H1 (cell line): Measurements from ENCODE around the gene GBP6. TPM values are rescaled to one million over a fixed set of nuclear protein-coding genes. Genes with fewer than 3 reads are reported as not detected.

Experiments used
- CTCF ChIA-PET: fragments of 300-600 bp; sonication (Branson Sonifier 250); formaldehyde crosslinking; loops from one replicate; lab custom pipeline; 2021; ENCODE audit not compliant: partially characterized antibody; lab: Charles Lee
- POLR2A ChIA-PET: fragments of 300-600 bp; sonication (Branson Sonifier 250); formaldehyde crosslinking; loops from one replicate; lab custom pipeline; 2021; ENCODE audit warnings: inconsistent platforms; ENCODE audit not compliant: partially characterized antibody; lab: Charles Lee
- DNase-seq, 2 experiments: peaks; one replicate each; pipeline versions ENCODE4 v3.0.0 to v3.0.0-alpha.2; 2010 to 2022; ENCODE audit warnings: low spot score in 2 of 2, low read depth in 1 of 2, mixed read lengths in 1 of 2
- FAIRE-seq: peaks from 2 replicates; lab custom pipeline; 2011; peaks lifted over from hg19 to GRCh38; lab: Jason Lieb, UNC
- H2AFZ ChIP-seq: 2 replicates; pipeline ENCODE4 v1.8.1; 2012; ENCODE audit warnings: low read length, inconsistent platforms
- H2AK5ac ChIP-seq: 2 replicates; pipeline ENCODE4 v1.6.1; 2013; ENCODE audit warnings: low read depth, low read length
- H2BK120ac ChIP-seq: replicated peaks from 2 replicates; pipeline ENCODE3; 2013; ENCODE audit warnings: low read depth, low read length, inconsistent platforms
- H2BK12ac ChIP-seq: 2 replicates; pipeline ENCODE4 v1.6.1; 2013; ENCODE audit warnings: low read depth, low read length
- H2BK15ac ChIP-seq: 2 replicates; pipeline ENCODE4 v1.6.1; 2013; ENCODE audit warnings: low read length
- H2BK20ac ChIP-seq: 2 replicates; pipeline ENCODE4 v1.6.1; 2013; ENCODE audit warnings: low read length
- H2BK5ac ChIP-seq: 2 replicates; pipeline ENCODE4 v1.6.1; 2013; ENCODE audit warnings: low read depth, low read length
- H3K14ac ChIP-seq: 2 replicates; pipeline ENCODE4 v1.6.1; 2013; ENCODE audit warnings: inconsistent platforms; ENCODE audit not compliant: insufficient read length
- H3K18ac ChIP-seq: 2 replicates; pipeline ENCODE4 v1.6.1; 2013; ENCODE audit warnings: low read length; ENCODE audit errors: extremely low read depth
- H3K23ac ChIP-seq: 2 replicates; pipeline ENCODE4 v1.6.1; 2013; ENCODE audit warnings: inconsistent platforms; ENCODE audit not compliant: insufficient read length
- H3K23me2 ChIP-seq: 2 replicates; pipeline ENCODE4 v1.6.1; 2013; ENCODE audit warnings: low read depth, low read length
- H3K27ac ChIP-seq: 2 replicates; pipeline ENCODE4 v1.6.1; 2011; ENCODE audit warnings: low read depth, low read length, inconsistent platforms
- H3K27me3 ChIP-seq, 4 experiments: replicated peaks in 1 of 4; 1 replicate in 1 of 4; 2 replicates in 3 of 4; pipeline versions ENCODE4 v1.6.1 to v1.8.1; 2011 to 2013; ENCODE audit warnings: low read length in 3 of 4, mild to moderate bottlenecking in 3 of 4, inconsistent platforms in 2 of 4, mixed read lengths in 2 of 4, moderate library complexity in 1 of 4; ENCODE audit not compliant: control insufficient read depth in 3 of 4, insufficient read depth in 3 of 4; ENCODE audit errors: extremely low read depth in 1 of 4
- H3K36me3 ChIP-seq, 4 experiments: 2 replicates each; pipeline versions ENCODE4 v1.6.1 to v1.8.1; 2011 to 2013; ENCODE audit warnings: mild to moderate bottlenecking in 4 of 4, low read length in 3 of 4, moderate library complexity in 2 of 4, control low read depth in 1 of 4, inconsistent platforms in 1 of 4; ENCODE audit not compliant: insufficient read depth in 4 of 4, control insufficient read depth in 2 of 4
- H3K4ac ChIP-seq: replicated peaks from 2 replicates; pipeline ENCODE3; 2013; ENCODE audit warnings: low read length, low read depth, mixed read lengths, inconsistent platforms; ENCODE audit not compliant: insufficient read length
- H3K4me1 ChIP-seq, 4 experiments: replicated peaks in 1 of 4; 1 replicate in 1 of 4; 2 replicates in 3 of 4; pipeline versions ENCODE4 v1.6.1 to v1.8.1; 2011 to 2013; ENCODE audit warnings: low read length in 3 of 4, inconsistent platforms in 2 of 4, mixed read lengths in 1 of 4; ENCODE audit not compliant: insufficient read depth in 4 of 4, control insufficient read depth in 3 of 4
- H3K4me2 ChIP-seq, 2 experiments: 2 replicates each; pipeline versions ENCODE4 v1.6.1 to v1.8.1; 2011 to 2013; ENCODE audit warnings: low read depth in 2 of 2, low read length in 2 of 2, control low read depth in 1 of 2, inconsistent platforms in 1 of 2, mild to moderate bottlenecking in 1 of 2; ENCODE audit not compliant: insufficient read depth in 1 of 2
- H3K4me3 ChIP-seq, 4 experiments: fragments of 200-600, 300-600 bp in 1 of 4; sonication (generic), shearing (Covaris generic), sonication (Bioruptor Twin) in 1 of 4; 2 replicates each; pipeline versions ENCODE4 v1.5.1 to v1.8.1; 2011 to 2016; ENCODE audit warnings: low read length in 4 of 4, low read depth in 3 of 4, control low read depth in 2 of 4, inconsistent platforms in 2 of 4, mild to moderate bottlenecking in 2 of 4, mixed read lengths in 1 of 4, moderate library complexity in 1 of 4; ENCODE audit not compliant: insufficient read depth in 2 of 4; ENCODE audit errors: extremely low read depth in 1 of 4
- H3K56ac ChIP-seq: replicated peaks from 2 replicates; pipeline ENCODE3; 2013; ENCODE audit warnings: low read depth, mild to moderate bottlenecking, mixed read lengths, low read length, inconsistent platforms; ENCODE audit not compliant: insufficient read length
- H3K79me1 ChIP-seq: 2 replicates; pipeline ENCODE4 v1.6.1; 2013; ENCODE audit warnings: low read depth, low read length, control low read depth
- H3K79me2 ChIP-seq, 2 experiments: 2 replicates each; pipeline versions ENCODE4 v1.6.1 to v1.8.1; 2012 to 2013; ENCODE audit warnings: low read length in 2 of 2, mild to moderate bottlenecking in 2 of 2, inconsistent platforms in 1 of 2; ENCODE audit not compliant: insufficient read depth in 2 of 2, control insufficient read depth in 1 of 2
- H3K9ac ChIP-seq, 4 experiments: replicated peaks in 1 of 4; 1 replicate in 1 of 4; 2 replicates in 3 of 4; pipeline versions ENCODE4 v1.6.1 to v1.8.1; 2011 to 2013; ENCODE audit warnings: low read depth in 3 of 4, low read length in 3 of 4, control low read depth in 2 of 4, mild to moderate bottlenecking in 2 of 4, moderate library complexity in 2 of 4, inconsistent platforms in 1 of 4; ENCODE audit errors: extremely low read depth in 1 of 4
- H3K9me3 ChIP-seq, 2 experiments: 2 replicates each; pipeline versions ENCODE4 v1.6.1 to v1.8.1; 2012 to 2013; ENCODE audit warnings: mild to moderate bottlenecking in 2 of 2, moderate library complexity in 2 of 2, control low read depth in 1 of 2, inconsistent platforms in 1 of 2, low read depth in 1 of 2, low read length in 1 of 2, mixed read lengths in 1 of 2; ENCODE audit not compliant: insufficient read depth in 2 of 2
- H4K20me1 ChIP-seq, 2 experiments: replicated peaks in 1 of 2; 2 replicates each; pipeline versions ENCODE3 to v1.8.1; 2011 to 2013; ENCODE audit warnings: inconsistent platforms in 2 of 2, low read length in 2 of 2, mild to moderate bottlenecking in 1 of 2; ENCODE audit not compliant: insufficient read depth in 2 of 2, control insufficient read depth in 1 of 2
- H4K5ac ChIP-seq: 2 replicates; pipeline ENCODE4 v1.6.1; 2013; ENCODE audit warnings: low read length, low read depth, mixed read lengths, inconsistent platforms; ENCODE audit not compliant: insufficient read length
- H4K8ac ChIP-seq: 2 replicates; pipeline ENCODE4 v1.8.0; 2013; ENCODE audit warnings: mild to moderate bottlenecking, moderate library complexity, low read length, inconsistent platforms; ENCODE audit not compliant: insufficient read depth; ENCODE audit errors: extremely low read depth
- H4K91ac ChIP-seq: replicated peaks from 2 replicates; pipeline ENCODE3; 2013; ENCODE audit warnings: low read length, mixed read lengths, inconsistent platforms; ENCODE audit not compliant: insufficient read length
- CREB1 ChIP-seq: IDR thresholded peaks from 2 replicates; pipeline ENCODE4 v1.6.1; 2012; ENCODE audit warnings: inconsistent platforms
- FOSL1 ChIP-seq: IDR thresholded peaks from 2 replicates; pipeline ENCODE4 v1.6.1; 2011; ENCODE audit warnings: mild to moderate bottlenecking, low read depth, low read length, moderate library complexity; ENCODE audit not compliant: insufficient read depth
- NRF1 ChIP-seq: IDR thresholded peaks from 2 replicates; pipeline ENCODE4 v1.6.1; 2011; ENCODE audit warnings: mild to moderate bottlenecking, low read depth, low read length, improper control_type of control experiment
- SIRT6 ChIP-seq: IDR thresholded peaks from one replicate; pipeline ENCODE4 v1.7.1; 2012; ENCODE audit warnings: low read length, inconsistent platforms
- TAF1 ChIP-seq: IDR thresholded peaks from 2 replicates; pipeline ENCODE4 v1.6.1; 2011; ENCODE audit warnings: mild to moderate bottlenecking, low read depth, low read length
- polyA plus RNA-seq, 7 experiments: library from polyadenylated mRNA; depleted of rRNA in 3 of 7; stranded (reverse) in 5 of 7; unstranded in 2 of 7; fragments of >200 nt in 5 of 7; fragments of 200-250 nt in 2 of 7; gene quantifications; 1 replicate in 5 of 7; 2 replicates in 1 of 7; 4 replicates in 1 of 7; pipeline versions ENCODE4 v1.2.1 to v1.2.3, GENCODE V29; 2011 to 2013; ENCODE audit warnings: missing spikeins in 2 of 7, mixed read lengths in 2 of 7
- total RNA-seq: library from RNA; stranded (reverse); fragmentation: NEBNext Ultra II Directional; extraction: Animal tissue kit (Norgen Biotek cat#: 25700); gene quantifications from 2 replicates; pipeline ENCODE4 v1.2.1, GENCODE V29; 2021
- TF ChIP-seq, protein P1 (sequence below), 3 experiments: IDR thresholded peaks; 1 replicate in 2 of 3; 2 replicates in 1 of 3; pipeline versions ENCODE4 v1.5.1 to v1.6.1; 2011; ENCODE audit warnings: low read length in 3 of 3, mild to moderate bottlenecking in 3 of 3, inconsistent platforms in 2 of 3, low read depth in 1 of 3, moderate library complexity in 1 of 3; ENCODE audit not compliant: insufficient read depth in 1 of 3; ENCODE audit errors: control extremely low read depth in 1 of 3
- TF ChIP-seq, protein P2 (sequence below): IDR thresholded peaks from 2 replicates; pipeline ENCODE4 v1.6.1; 2011; ENCODE audit warnings: low read length, improper control_type of control experiment

GBP6 gene
- total and polyA plus RNA-seq, 2 of the 8 experiments (the other 6 are each of a cell fraction or from before 2014, with no cell fraction given) = not detected

DNA sequence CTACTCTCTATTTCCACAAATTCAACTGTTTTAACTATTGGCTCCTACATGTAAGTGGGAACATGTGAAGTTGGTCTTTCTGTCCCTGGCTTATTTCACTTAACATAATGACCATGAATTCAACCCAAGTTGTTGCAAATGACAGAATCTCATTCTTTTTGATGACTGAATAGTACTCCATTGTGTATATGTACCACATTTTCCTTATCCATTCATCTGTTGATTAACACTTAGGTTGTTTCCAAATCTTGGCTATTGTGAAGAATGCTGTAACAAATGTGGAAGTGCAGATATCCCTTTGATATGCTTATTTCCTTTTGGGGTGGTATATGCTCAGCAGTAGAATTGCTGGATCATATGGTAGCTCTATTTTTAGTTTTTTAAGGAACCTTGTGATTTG, 33.0 kb downstream of the GBP6 start:
- no peak for FAIRE-seq

More for the DNA sequence above, 33.0 kb downstream of the GBP6 start:
- H2BK5ac ChIP-seq = no peak overlapping the region
- H2AK5ac ChIP-seq = no peak overlapping the region
- no peak overlapping the region for H2AFZ ChIP-seq
- H3K23ac ChIP-seq = no peak overlapping the region
- no peaks in the 10 kb centered on the region for H4K20me1 ChIP-seq
- H3K79me2 ChIP-seq = no peaks in the 10 kb centered on the region
- H3K4me1 ChIP-seq = no peaks in the 10 kb centered on the region
- H3K23me2 ChIP-seq = no peaks in the 10 kb centered on the region
- H3K9me3 ChIP-seq = no peaks in the 10 kb centered on the region; a peak in 1 of 4 replicates
- H4K8ac ChIP-seq = no peak overlapping the region
- H4K5ac ChIP-seq = no peak overlapping the region
- no peaks in the 10 kb centered on the region for H3K27me3 ChIP-seq
- no peak overlapping the region for H2BK12ac ChIP-seq
- H3K14ac ChIP-seq = no peak overlapping the region
- CTCF ChIA-PET = no interaction called here
- no peak overlapping the region for H2BK20ac ChIP-seq
- no peaks in the 10 kb centered on the region for H3K79me1 ChIP-seq
- no peak overlapping the region for H3K27ac ChIP-seq
- H2BK120ac ChIP-seq = no peak overlapping the region
- H3K4me2 ChIP-seq = no peak overlapping the region
- no peak overlapping the region for H3K4me3 ChIP-seq
- no peak overlapping the region for H4K91ac ChIP-seq
- no peak overlapping the region for H3K18ac ChIP-seq
- H3K56ac ChIP-seq = no peak overlapping the region
- TF ChIP-seq FOSL1 (no peak), SIRT6 (no peak), NRF1 (no peak), CREB1 (no peak), TAF1 (no peak)
- TF ChIP-seq, protein P1, sequence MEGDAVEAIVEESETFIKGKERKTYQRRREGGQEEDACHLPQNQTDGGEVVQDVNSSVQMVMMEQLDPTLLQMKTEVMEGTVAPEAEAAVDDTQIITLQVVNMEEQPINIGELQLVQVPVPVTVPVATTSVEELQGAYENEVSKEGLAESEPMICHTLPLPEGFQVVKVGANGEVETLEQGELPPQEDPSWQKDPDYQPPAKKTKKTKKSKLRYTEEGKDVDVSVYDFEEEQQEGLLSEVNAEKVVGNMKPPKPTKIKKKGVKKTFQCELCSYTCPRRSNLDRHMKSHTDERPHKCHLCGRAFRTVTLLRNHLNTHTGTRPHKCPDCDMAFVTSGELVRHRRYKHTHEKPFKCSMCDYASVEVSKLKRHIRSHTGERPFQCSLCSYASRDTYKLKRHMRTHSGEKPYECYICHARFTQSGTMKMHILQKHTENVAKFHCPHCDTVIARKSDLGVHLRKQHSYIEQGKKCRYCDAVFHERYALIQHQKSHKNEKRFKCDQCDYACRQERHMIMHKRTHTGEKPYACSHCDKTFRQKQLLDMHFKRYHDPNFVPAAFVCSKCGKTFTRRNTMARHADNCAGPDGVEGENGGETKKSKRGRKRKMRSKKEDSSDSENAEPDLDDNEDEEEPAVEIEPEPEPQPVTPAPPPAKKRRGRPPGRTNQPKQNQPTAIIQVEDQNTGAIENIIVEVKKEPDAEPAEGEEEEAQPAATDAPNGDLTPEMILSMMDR (IDR thresholded peaks at IDR 0.05; ENCODE audit: control extremely low read depth in 1 of 3, insufficient read depth in 1 of 3, low read depth in 1 of 3, low read length in 3 of 3) = no peak
- TF ChIP-seq, protein P2, sequence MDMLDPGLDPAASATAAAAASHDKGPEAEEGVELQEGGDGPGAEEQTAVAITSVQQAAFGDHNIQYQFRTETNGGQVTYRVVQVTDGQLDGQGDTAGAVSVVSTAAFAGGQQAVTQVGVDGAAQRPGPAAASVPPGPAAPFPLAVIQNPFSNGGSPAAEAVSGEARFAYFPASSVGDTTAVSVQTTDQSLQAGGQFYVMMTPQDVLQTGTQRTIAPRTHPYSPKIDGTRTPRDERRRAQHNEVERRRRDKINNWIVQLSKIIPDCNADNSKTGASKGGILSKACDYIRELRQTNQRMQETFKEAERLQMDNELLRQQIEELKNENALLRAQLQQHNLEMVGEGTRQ = no peak
- H3K9ac ChIP-seq = no peak overlapping the region
- DNase-seq = no peak
- H3K4ac ChIP-seq = no peak overlapping the region
- H3K36me3 ChIP-seq = no peaks in the 10 kb centered on the region
- POLR2A ChIA-PET = no interaction called here
- no peak overlapping the region for H2BK15ac ChIP-seq
